WERI-Rb-1 (cell line): ENCODE measurements around the gene KAT6B.

Source experiments
- DNase-seq: peaks from one replicate; pipeline ENCODE4 v3.0.0-alpha.2; 2020
- H3K27ac ChIP-seq: fragments of 250-450 bp; sonication (Bioruptor Pico); 2 replicates; pipeline ENCODE4 v1.5.1; 2020; ENCODE audit warnings: mild to moderate bottlenecking, moderate library complexity
- H3K27me3 ChIP-seq: fragments of 250-450 bp; sonication (Bioruptor Pico); 2 replicates; pipeline ENCODE4 v1.5.1; 2021; ENCODE audit warnings: mild to moderate bottlenecking, low read depth, moderate library complexity; ENCODE audit not compliant: insufficient read depth, severe bottlenecking
- H3K36me3 ChIP-seq: fragments of 250-450 bp; sonication (Bioruptor Pico); 2 replicates; pipeline ENCODE4 v1.5.1; 2020; ENCODE audit warnings: mild to moderate bottlenecking, moderate library complexity
- H3K4me3 ChIP-seq: 2 replicates; pipeline ENCODE4 v1.5.1; 2011; ENCODE audit warnings: low read depth, mild to moderate bottlenecking, control low read depth, low read length
- H3K9me3 ChIP-seq: fragments of 250-450 bp; sonication (Bioruptor Pico); 2 replicates; pipeline ENCODE4 v1.5.1; 2021; ENCODE audit warnings: mild to moderate bottlenecking, moderate library complexity; ENCODE audit not compliant: severe bottlenecking
- TF ChIP-seq, protein P1 (sequence below): IDR thresholded peaks from 2 replicates; pipeline ENCODE4 v1.5.1; 2011; ENCODE audit warnings: low read depth, mild to moderate bottlenecking, control low read depth, inconsistent platforms, low read length

Gene KAT6B

DNA sequence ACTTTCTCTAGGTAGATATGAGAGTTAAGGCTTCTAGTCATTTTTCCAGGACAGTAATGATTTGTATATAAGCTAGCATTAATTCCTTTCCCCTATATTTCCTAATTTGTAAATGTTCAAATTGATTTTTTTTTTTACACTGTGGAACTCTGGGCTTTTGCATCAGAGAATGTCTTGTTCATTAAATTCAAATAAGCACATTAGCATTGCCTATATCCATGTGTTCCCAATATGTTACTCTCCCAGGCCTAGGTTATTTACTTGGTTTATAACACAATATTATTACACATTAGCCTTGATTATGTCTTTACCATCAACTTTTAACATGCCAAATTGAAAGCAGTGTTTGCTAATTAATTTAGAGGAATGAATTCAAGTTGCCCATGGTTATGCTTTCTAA lies 201.6 kb downstream of the KAT6B start:
- H3K27ac ChIP-seq, result no peak overlapping the region
- H3K36me3 ChIP-seq, result peaks cover 13% of the 10 kb centered on the region
- TF ChIP-seq, protein P1, sequence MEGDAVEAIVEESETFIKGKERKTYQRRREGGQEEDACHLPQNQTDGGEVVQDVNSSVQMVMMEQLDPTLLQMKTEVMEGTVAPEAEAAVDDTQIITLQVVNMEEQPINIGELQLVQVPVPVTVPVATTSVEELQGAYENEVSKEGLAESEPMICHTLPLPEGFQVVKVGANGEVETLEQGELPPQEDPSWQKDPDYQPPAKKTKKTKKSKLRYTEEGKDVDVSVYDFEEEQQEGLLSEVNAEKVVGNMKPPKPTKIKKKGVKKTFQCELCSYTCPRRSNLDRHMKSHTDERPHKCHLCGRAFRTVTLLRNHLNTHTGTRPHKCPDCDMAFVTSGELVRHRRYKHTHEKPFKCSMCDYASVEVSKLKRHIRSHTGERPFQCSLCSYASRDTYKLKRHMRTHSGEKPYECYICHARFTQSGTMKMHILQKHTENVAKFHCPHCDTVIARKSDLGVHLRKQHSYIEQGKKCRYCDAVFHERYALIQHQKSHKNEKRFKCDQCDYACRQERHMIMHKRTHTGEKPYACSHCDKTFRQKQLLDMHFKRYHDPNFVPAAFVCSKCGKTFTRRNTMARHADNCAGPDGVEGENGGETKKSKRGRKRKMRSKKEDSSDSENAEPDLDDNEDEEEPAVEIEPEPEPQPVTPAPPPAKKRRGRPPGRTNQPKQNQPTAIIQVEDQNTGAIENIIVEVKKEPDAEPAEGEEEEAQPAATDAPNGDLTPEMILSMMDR, result no peak
- DNase-seq, result no peak
- H3K9me3 ChIP-seq, result no peaks in the 10 kb centered on the region
- H3K27me3 ChIP-seq, result no peaks in the 10 kb centered on the region
- no peak overlapping the region for H3K4me3 ChIP-seq

DNA sequence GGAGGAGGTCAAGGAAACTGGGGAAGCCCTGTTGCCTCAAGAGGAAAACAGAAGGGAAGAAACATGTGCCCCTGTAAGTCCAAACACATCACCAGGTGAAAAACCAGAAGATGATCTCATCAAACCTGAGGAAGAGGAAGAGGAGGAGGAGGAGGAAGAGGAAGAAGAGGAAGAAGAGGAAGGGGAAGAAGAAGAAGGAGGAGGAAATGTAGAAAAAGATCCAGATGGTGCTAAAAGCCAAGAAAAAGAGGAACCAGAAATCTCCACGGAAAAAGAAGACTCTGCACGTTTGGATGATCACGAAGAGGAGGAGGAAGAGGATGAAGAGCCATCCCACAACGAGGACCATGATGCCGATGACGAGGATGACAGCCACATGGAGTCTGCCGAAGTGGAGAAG lies 202.3 kb downstream of the KAT6B start:
- Histone ChIP-seq H3K27ac (no peak overlapping the region), H3K27me3 (no peaks in the 10 kb centered on the region), H3K4me3 (no peak overlapping the region), H3K36me3 (peaks cover 13% of the 10 kb centered on the region), H3K9me3 (no peaks in the 10 kb centered on the region)
- TF ChIP-seq, protein P1, result no peak
- no peak for DNase-seq

DNA sequence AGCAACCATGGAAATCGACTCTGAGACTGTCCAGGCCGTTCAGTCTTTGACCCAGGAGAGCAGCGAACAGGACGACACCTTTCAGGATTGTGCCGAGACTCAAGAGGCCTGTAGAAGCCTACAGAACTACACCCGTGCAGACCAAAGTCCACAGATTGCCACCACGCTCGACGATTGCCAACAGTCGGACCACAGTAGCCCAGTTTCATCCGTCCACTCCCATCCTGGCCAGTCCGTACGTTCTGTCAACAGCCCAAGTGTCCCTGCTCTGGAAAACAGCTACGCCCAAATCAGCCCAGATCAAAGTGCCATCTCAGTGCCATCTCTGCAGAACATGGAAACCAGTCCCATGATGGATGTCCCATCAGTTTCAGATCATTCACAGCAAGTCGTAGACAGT lies 203.0 kb downstream of the KAT6B start:
- H3K9me3 ChIP-seq, result no peaks in the 10 kb centered on the region
- no peaks in the 10 kb centered on the region for H3K27me3 ChIP-seq
- no peak for DNase-seq
- peaks cover 13% of the 10 kb centered on the region for H3K36me3 ChIP-seq
- H3K27ac ChIP-seq, result no peak overlapping the region
- no peak overlapping the region for H3K4me3 ChIP-seq
- TF ChIP-seq, protein P1, result no peak

DNA sequence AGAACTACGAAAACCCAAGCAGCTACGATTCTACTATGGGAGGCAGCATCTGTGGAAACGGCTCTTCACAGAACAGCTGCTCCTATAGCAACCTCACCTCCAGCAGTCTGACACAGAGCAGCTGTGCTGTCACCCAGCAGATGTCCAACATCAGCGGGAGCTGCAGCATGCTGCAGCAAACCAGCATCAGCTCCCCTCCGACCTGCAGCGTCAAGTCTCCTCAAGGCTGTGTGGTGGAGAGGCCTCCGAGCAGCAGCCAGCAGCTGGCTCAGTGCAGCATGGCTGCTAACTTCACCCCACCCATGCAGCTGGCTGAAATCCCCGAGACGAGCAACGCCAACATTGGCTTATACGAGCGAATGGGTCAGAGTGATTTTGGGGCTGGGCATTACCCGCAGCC lies 203.5 kb downstream of the KAT6B start:
- Histone ChIP-seq H3K27ac (no peak overlapping the region), H3K9me3 (no peaks in the 10 kb centered on the region), H3K4me3 (no peak overlapping the region), H3K27me3 (no peaks in the 10 kb centered on the region), H3K36me3 (peaks cover 13% of the 10 kb centered on the region)
- TF ChIP-seq, protein P1, result no peak
- no peak for DNase-seq

DNA sequence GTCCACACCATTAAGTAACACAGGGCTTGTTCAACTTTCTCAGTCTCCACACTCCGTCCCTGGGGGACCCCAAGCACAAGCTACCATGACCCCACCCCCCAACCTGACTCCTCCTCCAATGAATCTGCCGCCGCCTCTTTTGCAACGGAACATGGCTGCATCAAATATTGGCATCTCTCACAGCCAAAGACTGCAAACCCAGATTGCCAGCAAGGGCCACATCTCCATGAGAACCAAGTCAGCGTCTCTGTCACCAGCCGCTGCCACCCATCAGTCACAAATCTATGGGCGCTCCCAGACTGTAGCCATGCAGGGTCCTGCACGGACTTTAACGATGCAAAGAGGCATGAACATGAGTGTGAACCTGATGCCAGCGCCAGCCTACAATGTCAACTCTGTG lies 204.0 kb downstream of the KAT6B start:
- TF ChIP-seq, protein P1, result no peak
- H3K36me3 ChIP-seq, result peaks cover 8% of the 10 kb centered on the region

GRCh38 chr10:75032119-75032518 lies 205.7 kb downstream of the KAT6B start:
- H3K36me3 ChIP-seq, result peaks cover 6% of the 10 kb centered on the region
- H3K27me3 ChIP-seq, result no peaks in the 10 kb centered on the region
- DNase-seq, result no peak
- H3K9me3 ChIP-seq, result no peaks in the 10 kb centered on the region
- no peak overlapping the region for H3K4me3 ChIP-seq
- H3K27ac ChIP-seq, result no peak overlapping the region
- TF ChIP-seq, protein P1, result no peak

More for the DNA sequence above, 204.0 kb downstream of the KAT6B start:
- H3K27me3 ChIP-seq, result no peaks in the 10 kb centered on the region
- no peaks in the 10 kb centered on the region for H3K9me3 ChIP-seq
- no peak for DNase-seq
- no peak overlapping the region for H3K4me3 ChIP-seq
- no peak overlapping the region for H3K27ac ChIP-seq
